GM12874 (cell line): Measurements from ENCODE around the gene RGS12.

ENCODE experiments used
- TF ChIP-seq, protein P1 (sequence below): IDR thresholded peaks from 2 replicates; pipeline ENCODE4 v1.5.1; 2011; ENCODE audit warnings: low read depth, mild to moderate bottlenecking, control low read depth, low read length, moderate library complexity; ENCODE audit not compliant: insufficient read depth

RGS12 gene, protein sequence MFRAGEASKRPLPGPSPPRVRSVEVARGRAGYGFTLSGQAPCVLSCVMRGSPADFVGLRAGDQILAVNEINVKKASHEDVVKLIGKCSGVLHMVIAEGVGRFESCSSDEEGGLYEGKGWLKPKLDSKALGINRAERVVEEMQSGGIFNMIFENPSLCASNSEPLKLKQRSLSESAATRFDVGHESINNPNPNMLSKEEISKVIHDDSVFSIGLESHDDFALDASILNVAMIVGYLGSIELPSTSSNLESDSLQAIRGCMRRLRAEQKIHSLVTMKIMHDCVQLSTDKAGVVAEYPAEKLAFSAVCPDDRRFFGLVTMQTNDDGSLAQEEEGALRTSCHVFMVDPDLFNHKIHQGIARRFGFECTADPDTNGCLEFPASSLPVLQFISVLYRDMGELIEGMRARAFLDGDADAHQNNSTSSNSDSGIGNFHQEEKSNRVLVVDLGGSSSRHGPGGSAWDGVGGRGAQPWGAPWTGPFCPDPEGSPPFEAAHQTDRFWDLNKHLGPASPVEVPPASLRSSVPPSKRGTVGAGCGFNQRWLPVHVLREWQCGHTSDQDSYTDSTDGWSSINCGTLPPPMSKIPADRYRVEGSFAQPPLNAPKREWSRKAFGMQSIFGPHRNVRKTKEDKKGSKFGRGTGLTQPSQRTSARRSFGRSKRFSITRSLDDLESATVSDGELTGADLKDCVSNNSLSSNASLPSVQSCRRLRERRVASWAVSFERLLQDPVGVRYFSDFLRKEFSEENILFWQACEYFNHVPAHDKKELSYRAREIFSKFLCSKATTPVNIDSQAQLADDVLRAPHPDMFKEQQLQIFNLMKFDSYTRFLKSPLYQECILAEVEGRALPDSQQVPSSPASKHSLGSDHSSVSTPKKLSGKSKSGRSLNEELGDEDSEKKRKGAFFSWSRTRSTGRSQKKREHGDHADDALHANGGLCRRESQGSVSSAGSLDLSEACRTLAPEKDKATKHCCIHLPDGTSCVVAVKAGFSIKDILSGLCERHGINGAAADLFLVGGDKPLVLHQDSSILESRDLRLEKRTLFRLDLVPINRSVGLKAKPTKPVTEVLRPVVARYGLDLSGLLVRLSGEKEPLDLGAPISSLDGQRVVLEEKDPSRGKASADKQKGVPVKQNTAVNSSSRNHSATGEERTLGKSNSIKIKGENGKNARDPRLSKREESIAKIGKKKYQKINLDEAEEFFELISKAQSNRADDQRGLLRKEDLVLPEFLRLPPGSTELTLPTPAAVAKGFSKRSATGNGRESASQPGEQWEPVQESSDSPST (N-terminal part only)

DNA sequence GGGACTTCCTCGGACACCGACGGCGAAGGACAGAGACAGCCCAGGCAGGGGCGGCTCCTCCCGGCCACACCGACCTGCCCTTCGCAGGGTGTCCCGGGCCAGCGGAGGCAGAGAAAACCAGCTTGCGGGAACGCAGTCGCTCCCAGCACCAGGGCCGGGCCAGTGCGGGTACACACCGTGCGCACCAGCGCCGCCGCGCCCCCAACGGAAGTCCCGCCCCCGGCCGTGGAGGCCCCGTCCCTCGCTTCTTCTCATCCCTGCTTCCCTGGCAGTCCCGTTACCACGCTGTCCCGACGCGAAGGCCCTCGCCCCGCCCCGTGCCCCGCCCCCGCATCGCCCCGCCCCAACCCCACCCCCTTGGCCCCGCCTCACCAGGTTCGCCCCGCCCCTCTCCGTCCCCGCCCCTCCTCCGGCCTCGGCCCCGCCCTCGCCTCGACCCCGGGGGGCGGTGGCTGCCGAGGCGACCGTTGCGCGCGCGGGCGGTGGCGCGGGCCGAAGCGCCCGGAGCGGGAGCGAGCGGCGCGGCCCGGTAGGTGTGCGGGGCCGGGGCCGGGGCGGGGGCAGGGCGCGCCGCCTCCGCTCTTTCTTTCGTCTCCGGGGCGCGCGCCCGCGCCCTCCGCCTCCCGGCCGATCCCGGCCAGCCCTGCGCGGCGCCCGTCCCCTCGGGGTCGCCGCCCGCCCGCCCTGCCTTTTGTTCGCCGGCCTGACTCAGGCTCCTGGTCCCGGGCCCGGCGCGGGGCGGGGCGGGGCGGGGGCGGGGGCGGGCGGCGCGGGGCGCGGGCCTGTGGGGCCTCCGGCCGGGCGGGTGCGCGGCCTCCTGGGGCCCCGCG, at the start of gene RGS12:
Gene RGS12 (plus strand): TSS at position 451 of the 830 bp plus-strand sequence. CDS start 23,150 bp downstream, outside the sequence.
- TF ChIP-seq, protein P1, sequence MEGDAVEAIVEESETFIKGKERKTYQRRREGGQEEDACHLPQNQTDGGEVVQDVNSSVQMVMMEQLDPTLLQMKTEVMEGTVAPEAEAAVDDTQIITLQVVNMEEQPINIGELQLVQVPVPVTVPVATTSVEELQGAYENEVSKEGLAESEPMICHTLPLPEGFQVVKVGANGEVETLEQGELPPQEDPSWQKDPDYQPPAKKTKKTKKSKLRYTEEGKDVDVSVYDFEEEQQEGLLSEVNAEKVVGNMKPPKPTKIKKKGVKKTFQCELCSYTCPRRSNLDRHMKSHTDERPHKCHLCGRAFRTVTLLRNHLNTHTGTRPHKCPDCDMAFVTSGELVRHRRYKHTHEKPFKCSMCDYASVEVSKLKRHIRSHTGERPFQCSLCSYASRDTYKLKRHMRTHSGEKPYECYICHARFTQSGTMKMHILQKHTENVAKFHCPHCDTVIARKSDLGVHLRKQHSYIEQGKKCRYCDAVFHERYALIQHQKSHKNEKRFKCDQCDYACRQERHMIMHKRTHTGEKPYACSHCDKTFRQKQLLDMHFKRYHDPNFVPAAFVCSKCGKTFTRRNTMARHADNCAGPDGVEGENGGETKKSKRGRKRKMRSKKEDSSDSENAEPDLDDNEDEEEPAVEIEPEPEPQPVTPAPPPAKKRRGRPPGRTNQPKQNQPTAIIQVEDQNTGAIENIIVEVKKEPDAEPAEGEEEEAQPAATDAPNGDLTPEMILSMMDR: no peak

DNA sequence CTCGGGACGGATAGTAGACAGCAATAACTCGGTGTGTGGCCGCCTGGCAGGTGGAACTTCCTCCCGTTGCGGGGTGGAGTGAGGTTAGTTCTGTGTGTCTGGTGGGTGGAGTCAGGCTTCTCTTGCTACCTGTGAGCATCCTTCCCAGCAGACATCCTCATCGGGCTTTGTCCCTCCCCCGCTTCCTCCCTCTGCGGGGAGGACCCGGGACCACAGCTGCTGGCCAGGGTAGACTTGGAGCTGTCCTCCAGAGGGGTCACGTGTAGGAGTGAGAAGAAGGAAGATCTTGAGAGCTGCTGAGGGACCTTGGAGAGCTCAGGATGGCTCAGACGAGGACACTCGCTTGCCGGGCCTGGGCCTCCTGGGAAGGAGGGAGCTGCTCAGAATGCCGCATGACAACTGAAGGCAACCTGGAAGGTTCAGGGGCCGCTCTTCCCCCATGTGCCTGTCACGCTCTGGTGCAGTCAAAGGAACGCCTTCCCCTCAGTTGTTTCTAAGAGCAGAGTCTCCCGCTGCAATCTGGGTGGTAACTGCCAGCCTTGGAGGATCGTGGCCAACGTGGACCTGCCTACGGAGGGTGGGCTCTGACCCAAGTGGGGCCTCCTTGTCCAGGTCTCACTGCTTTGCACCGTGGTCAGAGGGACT, 49.6 kb upstream of the RGS12 start:
- TF ChIP-seq, protein P1: no peak

DNA sequence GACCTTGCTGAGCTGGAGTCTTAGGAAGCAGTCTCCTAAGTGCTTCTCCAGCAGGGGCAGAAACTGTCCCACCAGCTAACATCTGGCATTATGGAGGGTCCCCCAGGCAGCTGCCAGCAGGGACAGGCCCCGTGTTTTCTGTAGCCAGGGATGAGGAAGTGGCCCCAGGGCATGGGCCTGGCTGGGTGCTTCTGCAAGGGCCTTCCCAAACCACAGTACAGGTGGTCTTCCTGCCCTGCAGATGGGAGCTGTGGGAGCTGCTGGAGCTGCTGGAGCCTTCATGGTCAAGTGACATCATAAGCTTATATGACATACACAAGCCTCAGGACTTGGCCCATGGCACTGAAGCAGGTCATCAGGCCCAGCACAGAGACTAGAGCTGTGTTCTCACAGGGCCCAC, 48.8 kb upstream of the RGS12 start:
- TF ChIP-seq, protein P1: no peak

DNA sequence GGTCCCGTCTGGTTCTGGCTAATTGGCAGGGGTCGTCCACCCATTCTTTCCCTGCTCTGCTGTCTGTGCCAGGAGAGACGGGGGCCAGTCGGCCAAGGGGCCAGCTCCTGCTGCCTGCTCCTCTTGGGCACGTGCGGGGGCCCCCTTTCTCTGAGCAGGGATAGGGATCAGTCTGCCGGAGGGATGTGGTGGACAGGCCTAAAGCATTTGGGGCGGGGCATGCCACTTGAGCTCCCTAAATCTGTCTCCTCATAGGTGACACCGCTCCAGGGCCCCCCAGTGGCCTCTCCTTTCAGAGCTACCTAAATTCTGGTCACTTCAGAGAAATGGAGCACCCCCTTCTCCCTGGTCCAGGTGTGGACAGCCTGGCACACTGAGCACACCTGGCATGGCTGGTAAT, 48.1 kb upstream of the RGS12 start:
- TF ChIP-seq, protein P1: no peak

DNA sequence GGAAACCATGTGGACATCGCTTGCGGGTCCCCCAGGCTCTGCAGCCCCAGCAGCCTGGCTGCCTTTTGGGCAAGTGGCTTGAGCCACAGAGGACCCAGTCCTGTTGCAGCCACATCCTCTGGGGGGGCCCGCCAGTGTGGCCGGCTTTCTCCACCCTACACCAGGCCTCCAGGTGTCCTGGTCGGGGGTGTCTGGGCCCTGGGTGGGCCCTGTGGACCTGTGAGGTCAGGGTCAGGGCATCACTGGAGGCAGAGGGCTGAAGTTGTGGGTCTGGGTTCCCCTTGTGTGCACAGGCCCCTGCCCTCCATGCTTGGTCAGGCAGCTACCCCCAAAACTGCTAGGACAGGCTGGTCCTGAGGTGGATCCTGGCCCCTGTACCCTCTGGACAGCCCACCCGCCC, 47.1 kb upstream of the RGS12 start:
- TF ChIP-seq, protein P1: no peak

DNA sequence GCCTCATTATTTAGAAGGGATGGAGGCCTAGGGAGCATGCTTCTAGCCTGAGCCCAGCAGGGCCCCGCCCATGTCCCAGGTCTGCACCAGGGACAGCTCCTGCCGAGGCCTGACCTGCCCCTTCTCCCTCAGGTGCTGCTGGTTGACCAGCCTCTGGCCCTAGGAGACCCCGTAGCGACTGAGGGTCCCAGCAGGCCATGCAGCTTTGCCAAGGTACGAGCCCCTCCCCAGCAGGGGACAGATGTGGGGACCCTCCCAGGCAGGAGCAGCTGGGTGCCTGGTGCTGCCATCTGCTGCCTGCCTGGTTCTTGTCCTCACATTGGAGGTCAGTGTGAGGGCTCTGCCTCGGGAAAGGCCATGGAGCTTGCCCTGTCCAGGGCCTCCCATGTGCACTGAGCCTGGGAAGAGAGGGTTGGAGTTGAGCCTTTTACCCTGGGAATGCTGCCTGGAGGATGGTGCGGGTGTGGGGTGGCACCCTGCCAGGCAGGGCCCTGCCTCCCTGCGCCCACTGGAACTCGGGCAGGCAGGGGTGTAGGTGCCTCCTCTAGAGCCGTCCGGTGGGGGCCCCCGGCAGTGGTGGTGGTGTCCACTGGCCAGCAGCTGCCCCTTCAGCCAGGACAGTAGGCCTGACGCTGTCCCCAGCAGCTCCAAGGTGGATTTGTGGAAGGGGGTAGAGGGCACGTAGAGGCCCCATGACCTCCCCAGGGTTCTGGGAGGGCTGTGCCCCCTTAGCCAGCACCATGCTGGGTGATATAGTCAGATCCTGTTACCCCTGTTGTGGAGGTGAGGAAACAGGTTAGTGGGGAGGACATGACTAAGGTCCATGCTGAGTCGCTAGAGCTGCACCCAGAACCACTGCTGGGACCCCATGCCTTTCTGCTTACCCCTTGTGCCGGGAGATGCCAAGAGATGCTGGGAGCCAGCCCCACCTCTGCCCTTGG, 46.1 kb upstream of the RGS12 start:
- TF ChIP-seq, protein P1: 0 out of 2 replicates have a peak, but pooled peaks have one; percentile 5
